GM12872 (cell line): ENCODE data around the gene EPHB1.

Experiments used
- TF ChIP-seq, protein P1 (sequence below): IDR thresholded peaks from 3 replicates; pipeline ENCODE4 v1.5.1; 2011; ENCODE audit warnings: low read depth, mild to moderate bottlenecking, low read length, moderate library complexity; ENCODE audit not compliant: insufficient read depth

The EPHB1 gene

DNA sequence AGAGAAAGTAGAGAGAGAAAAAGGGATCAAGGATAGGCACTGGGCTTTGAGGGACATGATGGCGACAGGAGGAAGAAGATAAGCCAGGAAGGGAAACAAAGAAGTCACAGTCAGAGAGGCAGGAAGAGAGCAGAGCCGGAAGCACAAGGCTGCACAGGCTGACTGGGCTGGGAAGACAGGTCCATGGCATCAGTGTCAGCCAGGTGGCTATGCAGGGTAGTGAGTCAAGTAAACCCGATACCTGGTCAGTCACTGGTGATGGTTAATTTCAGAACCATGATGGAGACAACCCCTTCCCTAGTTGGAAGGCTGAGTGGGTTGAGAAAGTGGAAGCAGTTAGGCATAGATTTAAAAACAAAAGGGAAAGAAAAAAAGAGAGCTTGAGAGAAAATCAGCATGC, 203.8 kb downstream of the EPHB1 start:
- TF ChIP-seq, protein P1, sequence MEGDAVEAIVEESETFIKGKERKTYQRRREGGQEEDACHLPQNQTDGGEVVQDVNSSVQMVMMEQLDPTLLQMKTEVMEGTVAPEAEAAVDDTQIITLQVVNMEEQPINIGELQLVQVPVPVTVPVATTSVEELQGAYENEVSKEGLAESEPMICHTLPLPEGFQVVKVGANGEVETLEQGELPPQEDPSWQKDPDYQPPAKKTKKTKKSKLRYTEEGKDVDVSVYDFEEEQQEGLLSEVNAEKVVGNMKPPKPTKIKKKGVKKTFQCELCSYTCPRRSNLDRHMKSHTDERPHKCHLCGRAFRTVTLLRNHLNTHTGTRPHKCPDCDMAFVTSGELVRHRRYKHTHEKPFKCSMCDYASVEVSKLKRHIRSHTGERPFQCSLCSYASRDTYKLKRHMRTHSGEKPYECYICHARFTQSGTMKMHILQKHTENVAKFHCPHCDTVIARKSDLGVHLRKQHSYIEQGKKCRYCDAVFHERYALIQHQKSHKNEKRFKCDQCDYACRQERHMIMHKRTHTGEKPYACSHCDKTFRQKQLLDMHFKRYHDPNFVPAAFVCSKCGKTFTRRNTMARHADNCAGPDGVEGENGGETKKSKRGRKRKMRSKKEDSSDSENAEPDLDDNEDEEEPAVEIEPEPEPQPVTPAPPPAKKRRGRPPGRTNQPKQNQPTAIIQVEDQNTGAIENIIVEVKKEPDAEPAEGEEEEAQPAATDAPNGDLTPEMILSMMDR = no peak

DNA sequence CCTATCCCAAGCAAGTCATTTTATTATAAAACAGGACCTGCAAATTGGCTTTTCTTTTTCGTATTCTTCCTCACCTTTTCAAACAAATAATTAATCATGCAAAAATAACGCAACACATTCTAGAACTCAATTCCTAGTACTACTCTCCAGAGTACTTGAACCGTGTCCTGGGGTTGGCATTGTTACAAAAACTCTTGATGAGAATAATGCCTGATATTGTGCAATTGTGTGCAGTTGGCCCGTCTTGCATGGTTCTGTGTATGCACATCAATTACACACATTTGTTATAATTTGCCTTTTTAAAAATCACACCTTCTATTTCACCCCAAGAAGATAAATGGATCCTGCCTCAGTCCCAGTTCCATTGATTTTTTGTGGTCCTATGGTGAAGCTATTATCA, 205.4 kb downstream of the EPHB1 start:
- TF ChIP-seq, protein P1 = no peak

DNA sequence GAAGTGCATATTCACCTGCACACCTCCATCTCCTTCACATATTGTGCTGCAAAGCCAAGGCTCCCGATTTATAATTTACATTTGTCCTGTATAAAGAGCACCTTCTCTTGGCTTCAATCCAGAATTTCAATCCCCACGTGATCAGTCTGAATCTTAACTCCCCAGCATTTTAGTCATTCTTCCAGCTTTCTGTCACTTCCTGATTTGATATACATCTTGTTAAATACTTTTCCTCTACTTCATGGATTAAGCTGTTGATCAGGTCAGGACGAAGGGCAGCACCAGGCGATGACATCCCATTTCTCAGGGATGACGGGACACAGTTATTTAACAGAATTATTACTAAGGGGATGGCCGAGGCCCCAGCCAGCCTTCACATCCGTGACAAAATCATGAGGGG, 212.5 kb downstream of the EPHB1 start:
- TF ChIP-seq, protein P1 = no peak

DNA sequence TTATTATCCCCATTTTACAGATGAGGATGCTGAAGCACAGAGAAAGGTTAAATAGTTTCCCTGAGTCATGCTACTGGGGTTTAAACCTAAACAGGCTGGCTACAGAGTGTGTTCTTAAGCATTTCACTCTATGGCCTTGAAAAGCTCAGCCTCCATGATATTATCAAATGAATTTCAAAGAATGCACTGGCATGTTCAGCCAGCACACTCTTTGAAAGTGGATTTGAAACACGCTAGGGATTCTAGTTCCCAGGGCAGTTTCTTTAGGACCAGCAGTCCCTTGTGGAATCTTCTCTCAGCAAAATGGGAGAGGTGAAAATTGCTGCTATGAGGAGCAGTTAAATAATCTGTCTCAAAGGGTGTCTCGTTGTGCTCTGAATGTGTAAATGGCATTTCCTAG, 213.3 kb downstream of the EPHB1 start:
- TF ChIP-seq, protein P1 = no peak

DNA sequence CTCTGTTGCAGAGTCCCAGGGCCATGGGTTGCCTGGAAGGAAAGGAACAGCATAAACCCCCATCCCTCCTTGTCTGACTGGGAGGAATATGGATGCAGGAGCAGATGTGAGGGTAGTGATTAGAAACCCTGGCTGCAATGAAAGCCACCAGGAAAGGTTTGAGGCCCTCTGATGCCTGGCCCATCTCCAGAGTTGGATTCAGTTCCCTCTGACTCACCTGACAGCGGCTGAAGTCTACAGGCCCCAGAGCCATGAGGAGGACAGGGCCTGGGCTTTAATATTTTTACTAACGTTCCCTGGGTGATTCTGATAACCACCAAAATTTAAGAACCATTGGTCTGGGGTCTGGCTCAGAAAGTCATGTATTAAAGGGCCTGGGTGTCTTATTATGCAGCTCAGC, 214.0 kb downstream of the EPHB1 start:
- TF ChIP-seq, protein P1 = no peak

DNA sequence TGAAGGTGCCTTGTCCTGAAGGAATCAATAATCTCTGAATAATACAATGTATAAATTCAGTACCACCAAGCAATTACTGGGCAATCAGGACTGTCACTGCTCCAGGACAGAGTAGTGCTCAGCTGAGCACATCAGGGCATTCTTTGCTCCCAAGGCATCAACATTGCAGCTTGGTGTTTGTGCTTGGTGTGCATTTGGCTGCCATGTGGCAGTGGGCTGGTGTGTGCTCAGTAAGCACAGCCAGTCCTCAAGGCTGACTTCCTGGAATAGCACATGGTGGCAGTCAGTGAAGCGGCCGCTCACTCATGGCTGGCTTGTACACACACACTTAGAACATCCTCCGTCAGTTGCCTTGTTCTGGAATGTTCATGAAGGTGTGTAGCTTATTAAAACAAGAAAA, 217.0 kb downstream of the EPHB1 start:
- TF ChIP-seq, protein P1 = no peak

DNA sequence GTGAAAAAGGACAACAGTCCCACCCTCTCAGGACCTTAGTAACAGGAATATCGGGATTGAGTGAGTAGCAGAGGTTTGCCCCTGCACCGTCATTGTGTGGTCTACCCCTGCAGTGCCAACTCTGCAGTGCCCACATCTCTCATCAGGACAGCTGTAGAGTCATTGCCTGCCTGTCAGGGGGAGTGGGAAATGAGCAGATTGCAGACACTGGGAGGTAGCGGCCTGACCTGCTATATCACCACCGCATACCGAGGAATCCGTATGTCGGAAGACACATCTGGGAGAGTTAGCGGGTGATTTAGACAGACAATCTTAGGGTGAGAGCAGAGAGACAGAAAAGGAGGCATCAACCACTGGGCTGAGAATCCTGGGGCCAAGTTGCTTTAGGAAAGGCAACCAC, 218.1 kb downstream of the EPHB1 start:
- TF ChIP-seq, protein P1 = no peak

DNA sequence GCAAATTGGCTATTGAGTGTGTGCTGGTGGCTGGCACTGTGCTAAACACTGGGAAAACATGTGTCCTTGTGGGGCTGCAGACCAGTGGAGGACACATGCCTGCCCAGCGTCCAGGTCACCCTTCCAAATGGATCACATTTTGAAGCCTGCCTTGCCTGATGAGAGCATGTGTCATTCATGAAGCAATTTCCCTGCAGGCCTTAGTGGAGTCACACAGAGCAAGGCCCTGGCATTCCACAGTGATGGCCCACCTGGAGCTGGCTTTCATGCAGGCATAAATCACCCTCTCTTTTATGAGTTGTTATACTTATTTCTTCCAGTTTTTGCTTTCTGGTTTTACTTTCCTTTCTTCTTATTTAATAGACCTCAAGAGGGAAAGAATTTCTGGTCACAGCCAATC, 219.5 kb downstream of the EPHB1 start:
- TF ChIP-seq, protein P1 = no peak
